Esophagus (tissue), 2 donors: ENCODE results near the gene NAGPA. TPM values are rescaled to one million over a fixed set of nuclear protein-coding genes. Genes with fewer than 3 reads are reported as not detected.

Experiments used
- H3K27ac ChIP-seq, 2 donors: one replicate each; pipeline ENCODE4 v1.5.1; 2013; ENCODE audit warnings: low read depth in 2 of 2, mild to moderate bottlenecking in 2 of 2, inconsistent platforms in 1 of 2, low read length in 1 of 2, moderate library complexity in 1 of 2
- H3K27me3 ChIP-seq, 2 donors: one replicate each; pipeline ENCODE4 v1.6.1; 2013; ENCODE audit warnings: low read length in 2 of 2, control low read depth in 1 of 2, mild to moderate bottlenecking in 1 of 2; ENCODE audit not compliant: insufficient read depth in 2 of 2, control insufficient read depth in 1 of 2
- H3K36me3 ChIP-seq, 2 donors: one replicate each; pipeline ENCODE4 v1.6.1; 2013; ENCODE audit warnings: low read length in 1 of 2; ENCODE audit not compliant: control insufficient read depth in 2 of 2, insufficient read depth in 2 of 2
- H3K4me1 ChIP-seq, 2 donors: one replicate each; pipeline ENCODE4 v1.6.1; 2013; ENCODE audit warnings: low read length in 1 of 2; ENCODE audit not compliant: control insufficient read depth in 2 of 2, insufficient read depth in 2 of 2
- H3K4me3 ChIP-seq, 2 donors: one replicate each; pipeline ENCODE4 v1.5.1; 2013; ENCODE audit warnings: low read length in 2 of 2, mild to moderate bottlenecking in 2 of 2, low read depth in 1 of 2, moderate library complexity in 1 of 2
- H3K9me3 ChIP-seq, 2 donors: one replicate each; pipeline ENCODE4 v1.6.1; 2013; ENCODE audit warnings: mild to moderate bottlenecking in 2 of 2, low read depth in 1 of 2, low read length in 1 of 2, moderate library complexity in 1 of 2; ENCODE audit not compliant: control insufficient read depth in 2 of 2, insufficient read depth in 1 of 2
- WGBS, 2 donors: extraction: QIAGEN DNeasy Blood & Tissue Kit; methylation state at CpG; one replicate each; pipeline ENCODE4 v1.1.7; 2013; 5-methylcytosine and 5-hydroxymethylcytosine counted together
- polyA plus RNA-seq, 2 donors: library from polyadenylated mRNA; stranded (reverse); fragments of 200-250 nt; gene quantifications; one replicate each; pipeline ENCODE4 v1.2.3, GENCODE V29; 2013
- donor health status: healthy with polysubstance abuse.
- donor health status: Bipolar disorder and iron deficiency.

Gene NAGPA
- polyA plus RNA-seq, 2 donors, result 5.5 to 9.6 TPM

- Histone ChIP-seq H3K36me3 (peaks cover 0 to 4% of the 10 kb centered on the region in 2 donors), H3K4me1 (peaks cover 0 to 2% of the 10 kb centered on the region in 2 donors), H3K4me3 (no peak overlapping the region), H3K27ac (no peak overlapping the region), H3K27me3 (no peaks in the 10 kb centered on the region), H3K9me3 (no peaks in the 10 kb centered on the region)
- WGBS, 2 donors, result 80 to 81% methylated on average over 6 of the region's 6 CpGs
Observed at GRCh38 chr16:5022521-5022920, 11.2 kb downstream of the NAGPA start.

- WGBS, 2 donors, result 58 to 63% methylated on average over 15 of the region's 15 CpGs
- Histone ChIP-seq H3K4me3 (no peak overlapping the region), H3K27me3 (no peaks in the 10 kb centered on the region), H3K36me3 (no peaks in the 10 kb centered on the region), H3K4me1 (peaks cover 0 to 2% of the 10 kb centered on the region in 2 donors), H3K9me3 (no peaks in the 10 kb centered on the region), H3K27ac (no peak overlapping the region)
Observed at GRCh38 chr16:5020551-5020950, 13.2 kb downstream of the NAGPA start.

- no peaks in the 10 kb centered on the region for H3K36me3 ChIP-seq
- 74 to 81% methylated on average over 6 of the region's 6 CpGs for WGBS, 2 donors
- peaks cover 0 to 3% of the 10 kb centered on the region in 2 donors for H3K9me3 ChIP-seq
- no peaks in the 10 kb centered on the region for H3K4me1 ChIP-seq
- no peaks in the 10 kb centered on the region for H3K27me3 ChIP-seq
- H3K27ac ChIP-seq, result no peak overlapping the region
- H3K4me3 ChIP-seq, result no peak overlapping the region
Observed at GRCh38 chr16:5019775-5020174, 14.0 kb downstream of the NAGPA start.

GRCh38 chr16:5018793-5019192 lies 14.9 kb downstream of the NAGPA start:
- no peaks in the 10 kb centered on the region for H3K4me1 ChIP-seq
- 26 to 38% methylated on average over 9 of the region's 9 CpGs for WGBS, 2 donors
- H3K36me3 ChIP-seq, result no peaks in the 10 kb centered on the region
- no peak overlapping the region for H3K27ac ChIP-seq
- no peak overlapping the region for H3K4me3 ChIP-seq
- no peaks in the 10 kb centered on the region for H3K27me3 ChIP-seq
- peaks cover 0 to 3% of the 10 kb centered on the region in 2 donors for H3K9me3 ChIP-seq

GRCh38 chr16:5017678-5017969 lies 16.1 kb downstream of the NAGPA start:
- WGBS, 2 donors, result 87 to 90% methylated on average over 5 of the region's 5 CpGs
- Histone ChIP-seq H3K36me3 (no peaks in the 10 kb centered on the region), H3K27ac (no peak overlapping the region), H3K4me1 (no peaks in the 10 kb centered on the region), H3K9me3 (peaks cover 0 to 3% of the 10 kb centered on the region in 2 donors), H3K27me3 (no peaks in the 10 kb centered on the region), H3K4me3 (no peak overlapping the region)

GRCh38 chr16:5016967-5017677 lies 16.6 kb downstream of the NAGPA start:
- Histone ChIP-seq H3K27me3 (no peaks in the 10 kb centered on the region), H3K4me3 (no peak overlapping the region), H3K36me3 (no peaks in the 10 kb centered on the region), H3K4me1 (no peaks in the 10 kb centered on the region), H3K27ac (no peak overlapping the region), H3K9me3 (peaks cover 0 to 3% of the 10 kb centered on the region in 2 donors)
- 77 to 81% methylated on average over 6 of the region's 6 CpGs for WGBS, 2 donors

- Histone ChIP-seq H3K4me3 (no peak overlapping the region), H3K9me3 (peaks cover 0 to 3% of the 10 kb centered on the region in 2 donors), H3K27me3 (no peaks in the 10 kb centered on the region), H3K4me1 (no peaks in the 10 kb centered on the region), H3K27ac (no peak overlapping the region), H3K36me3 (no peaks in the 10 kb centered on the region)
- 80 to 84% methylated on average over 4 of the region's 4 CpGs for WGBS, 2 donors
Observed at GRCh38 chr16:5015887-5016286, 17.8 kb downstream of the NAGPA start.

GRCh38 chr16:5015351-5015750 lies 18.4 kb downstream of the NAGPA start:
- Histone ChIP-seq H3K4me1 (no peaks in the 10 kb centered on the region), H3K36me3 (no peaks in the 10 kb centered on the region), H3K27ac (no peak overlapping the region), H3K27me3 (no peaks in the 10 kb centered on the region), H3K9me3 (peaks cover 0 to 3% of the 10 kb centered on the region in 2 donors), H3K4me3 (no peak overlapping the region)
- 63 to 64% methylated on average over 4 of the region's 4 CpGs for WGBS, 2 donors

- 70 to 77% methylated on average over 6 of the region's 6 CpGs for WGBS, 2 donors
- Histone ChIP-seq H3K4me3 (no peak overlapping the region), H3K36me3 (no peaks in the 10 kb centered on the region), H3K27me3 (no peaks in the 10 kb centered on the region), H3K27ac (no peak overlapping the region), H3K9me3 (peaks cover 0 to 3% of the 10 kb centered on the region in 2 donors), H3K4me1 (no peaks in the 10 kb centered on the region)
Observed at GRCh38 chr16:5012887-5013286, 20.8 kb downstream of the NAGPA start.

- Histone ChIP-seq H3K4me1 (no peaks in the 10 kb centered on the region), H3K4me3 (no peak overlapping the region), H3K36me3 (no peaks in the 10 kb centered on the region), H3K9me3 (peaks cover 0 to 3% of the 10 kb centered on the region in 2 donors), H3K27ac (no peak overlapping the region), H3K27me3 (no peaks in the 10 kb centered on the region)
- WGBS, 2 donors, result 47 to 73% methylated on average over 4 of the region's 4 CpGs
Observed at GRCh38 chr16:5011637-5012036, 22.1 kb downstream of the NAGPA start.
